ENCODE measurements around the gene SARS2. TPM values are rescaled to one million over a fixed set of nuclear protein-coding genes. Genes with fewer than 3 reads are reported as not detected.
"Not testable (repeated sequence)": the region's sequence is repeated elsewhere in the genome, so short reads cannot be mapped to it uniquely, and the experiment has no call there.

Gene SARS2
- total RNA-seq, 1 donor from 2014 or later, result 26.3 TPM

- Histone ChIP-seq H3K4me1 (peaks cover 9% of the 10 kb centered on the region), H3K27me3 (no peaks in the 10 kb centered on the region), H3K27ac (no peak overlapping the region), H3K4me3 (no peak overlapping the region), H3K36me3 (peaks cover 0 to 30% of the 10 kb centered on the region in 2 donors), H3K9me3 (no peaks in the 10 kb centered on the region)
- no peak for DNase-seq (ENCODE audit: extremely low spot score in 2 of 2)
- intact Hi-C loops (cut with DNase I), result no loop called here
- TF ChIP-seq POLR2AphosphoS5 (IDR thresholded peaks at IDR 0.05; ENCODE audit: insufficient read depth in 1 of 2, low read depth in 1 of 2) (no peak), CTCF (IDR thresholded peaks at IDR 0.05) (no peak), POLR2A (IDR thresholded peaks at IDR 0.05) (no peak)
Observed at GRCh38 chr19:38892841-38893240, 37.7 kb downstream of the SARS2 start.

GRCh38 chr19:38891771-38892170 is 38.8 kb downstream of the SARS2 start:
- no peak overlapping the region for H3K4me3 ChIP-seq
- intact Hi-C loops (cut with DNase I), result no loop called here
- no peak overlapping the region for H3K27ac ChIP-seq
- no peaks in the 10 kb centered on the region for H3K4me1 ChIP-seq
- DNase-seq (ENCODE audit: extremely low spot score in 2 of 2), result no peak
- H3K27me3 ChIP-seq, result no peaks in the 10 kb centered on the region
- H3K9me3 ChIP-seq, result no peaks in the 10 kb centered on the region
- TF ChIP-seq CTCF (IDR thresholded peaks at IDR 0.05) (no peak), POLR2AphosphoS5 (IDR thresholded peaks at IDR 0.05; ENCODE audit: insufficient read depth in 1 of 2, low read depth in 1 of 2) (no peak), POLR2A (IDR thresholded peaks at IDR 0.05) (no peak)
- peaks cover 0 to 30% of the 10 kb centered on the region in 2 donors for H3K36me3 ChIP-seq

- H3K27ac ChIP-seq, result no peak overlapping the region
- no peak for TF ChIP-seq POLR2A (IDR thresholded peaks at IDR 0.05)
- no peak for TF ChIP-seq CTCF (IDR thresholded peaks at IDR 0.05)
- no peak for TF ChIP-seq POLR2AphosphoS5 (IDR thresholded peaks at IDR 0.05; ENCODE audit: insufficient read depth in 1 of 2, low read depth in 1 of 2)
- H3K27me3 ChIP-seq, result no peaks in the 10 kb centered on the region
- H3K4me1 ChIP-seq, result no peaks in the 10 kb centered on the region
- no peak overlapping the region for H3K4me3 ChIP-seq
- intact Hi-C loops (cut with DNase I), result no loop called here
- no peak for DNase-seq (ENCODE audit: extremely low spot score in 2 of 2)
- peaks cover 0 to 30% of the 10 kb centered on the region in 2 donors for H3K36me3 ChIP-seq
- H3K9me3 ChIP-seq, result no peaks in the 10 kb centered on the region
Observed at GRCh38 chr19:38890686-38891085, 39.9 kb downstream of the SARS2 start.

GRCh38 chr19:38889803-38890202 is 40.8 kb downstream of the SARS2 start:
- Histone ChIP-seq H3K4me1 (no peaks in the 10 kb centered on the region), H3K4me3 (no peak overlapping the region), H3K36me3 (peaks cover 0 to 30% of the 10 kb centered on the region in 2 donors), H3K27ac (no peak overlapping the region), H3K9me3 (no peaks in the 10 kb centered on the region), H3K27me3 (no peaks in the 10 kb centered on the region)
- DNase-seq (ENCODE audit: extremely low spot score in 2 of 2), result no peak
- intact Hi-C loops (cut with DNase I), result no loop called here
- TF ChIP-seq POLR2AphosphoS5 (IDR thresholded peaks at IDR 0.05; ENCODE audit: insufficient read depth in 1 of 2, low read depth in 1 of 2) (no peak), CTCF (IDR thresholded peaks at IDR 0.05) (no peak), POLR2A (IDR thresholded peaks at IDR 0.05) (no peak)

- Histone ChIP-seq H3K36me3 (peaks cover 0 to 33% of the 10 kb centered on the region in 2 donors), H3K27ac (no peak overlapping the region), H3K4me1 (no peaks in the 10 kb centered on the region), H3K27me3 (no peaks in the 10 kb centered on the region), H3K9me3 (no peaks in the 10 kb centered on the region), H3K4me3 (no peak overlapping the region)
- DNase-seq (ENCODE audit: extremely low spot score in 2 of 2), result no peak
- intact Hi-C loops (cut with DNase I), result no loop called here
- TF ChIP-seq POLR2AphosphoS5 (IDR thresholded peaks at IDR 0.05; ENCODE audit: insufficient read depth in 1 of 2, low read depth in 1 of 2) (no peak), CTCF (IDR thresholded peaks at IDR 0.05) (no peak), POLR2A (IDR thresholded peaks at IDR 0.05) (no peak)
Observed at GRCh38 chr19:38888876-38889275, 41.7 kb downstream of the SARS2 start.

- DNase-seq (ENCODE audit: extremely low spot score in 2 of 2); H3K9me3 ChIP-seq; H3K27me3 ChIP-seq; H3K4me1 ChIP-seq; H3K4me3 ChIP-seq; intact Hi-C loops (cut with DNase I); H3K27ac ChIP-seq: not testable (repeated sequence)
- H3K36me3 ChIP-seq, result peaks cover 0 to 45% of the 10 kb centered on the region in 2 donors
Observed at GRCh38 chr19:38884691-38885090, 45.9 kb downstream of the SARS2 start.

Measured in vagina (tissue), 2 donors.